A549 treated with CORT108297 at 1 μM for 4 hours (cell line): ENCODE measurements around the gene BTBD6. TPM values are rescaled to one million over a fixed set of nuclear protein-coding genes. Genes with fewer than 3 reads are reported as not detected.

Source experiments
- total RNA-seq: library from RNA; stranded (reverse); fragments of 200-300 nt; extraction: Qiagen RNA extraction; gene quantifications from 5 replicates; pipeline ENCODE4 v1.2.3, GENCODE V29; 2022

Gene BTBD6
- 30.3 to 44.9 TPM (median 41.8 TPM) in 5 replicates for total RNA-seq

DNA sequence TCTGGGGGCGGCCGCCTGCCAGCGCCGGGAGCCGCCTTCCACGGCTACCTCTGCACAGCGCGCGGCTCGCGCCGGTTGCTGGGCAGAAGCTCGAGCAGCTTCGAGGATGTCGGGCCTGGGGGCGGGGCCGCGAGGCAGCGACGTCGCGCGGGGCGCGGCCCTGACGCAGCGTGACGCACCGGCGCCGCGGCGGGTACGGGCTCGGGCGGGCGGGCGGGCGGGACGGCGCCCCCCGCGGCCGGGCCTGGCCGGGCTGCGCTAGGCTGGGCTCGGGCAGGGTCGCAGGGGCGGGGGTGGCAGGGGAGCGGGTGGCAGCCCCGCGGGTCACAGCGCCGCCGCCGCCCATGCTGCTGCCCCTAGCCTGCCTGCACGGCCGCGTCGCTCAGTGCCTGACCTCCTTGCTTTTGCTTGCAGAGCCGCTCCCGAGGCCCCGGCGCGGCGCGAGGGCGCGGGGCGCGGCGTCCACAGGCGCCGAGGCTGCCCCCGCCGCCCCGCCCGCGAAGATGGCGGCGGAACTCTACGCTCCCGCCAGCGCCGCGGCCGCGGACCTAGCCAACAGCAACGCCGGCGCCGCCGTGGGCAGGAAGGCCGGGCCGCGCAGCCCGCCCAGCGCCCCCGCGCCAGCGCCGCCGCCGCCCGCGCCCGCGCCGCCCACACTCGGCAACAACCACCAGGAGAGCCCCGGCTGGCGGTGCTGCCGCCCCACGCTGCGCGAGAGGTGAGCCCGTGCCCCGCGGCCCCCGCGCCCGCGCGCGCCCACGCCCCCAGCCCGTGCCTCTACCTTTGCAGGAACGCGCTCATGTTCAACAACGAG is at the start of gene BTBD6:
Gene BTBD6 (plus strand): TSS at position 166 of the 814 bp plus-strand sequence. CDS start 179 bp downstream, at position 345.

Other genes starting within 250 kb of the BTBD6 start
- gene CDCA4, start 227.4 kb upstream of the BTBD6 start, total RNA-seq, result 45.2 to 56.6 TPM (median 54.3 TPM) in 5 replicates
- 0.37 to 0.81 TPM (median 0.68 TPM) in 5 replicates for gene GPR132, start 183.1 kb upstream of the BTBD6 start, total RNA-seq
- 18.3 to 31.3 TPM (median 28.9 TPM) in 5 replicates for gene JAG2, start 79.8 kb upstream of the BTBD6 start, total RNA-seq
- gene NUDT14, start 67.2 kb upstream of the BTBD6 start, total RNA-seq, result 25.8 to 52.6 TPM (median 43.9 TPM) in 5 replicates
- 24.5 to 29.9 TPM (median 29.6 TPM) in 5 replicates for gene BRF1, start 52.5 kb downstream of the BTBD6 start, total RNA-seq
- gene PACS2, start 66.2 kb downstream of the BTBD6 start, total RNA-seq, result 20.5 to 31.2 TPM (median 28.6 TPM) in 5 replicates
- 0.15 to 0.75 TPM (median 0.53 TPM) in 5 replicates for gene TEX22, start 150.0 kb downstream of the BTBD6 start, total RNA-seq
- gene MTA1, start 171.3 kb downstream of the BTBD6 start, total RNA-seq, result 56.8 to 96.1 TPM (median 85.8 TPM) in 5 replicates
- 94.2 to 194 TPM (median 175 TPM) in 5 replicates for gene CRIP2, start 226.3 kb downstream of the BTBD6 start, total RNA-seq
- gene CRIP1, start 238.4 kb downstream of the BTBD6 start, total RNA-seq, result 1,711 to 1,965 TPM (median 1,885 TPM) in 5 replicates
- 27.2 to 52.6 TPM (median 49.1 TPM) in 5 replicates for gene TEDC1, start 242.7 kb downstream of the BTBD6 start, total RNA-seq